BLaER1 treated with 17β-estradiol and CSF1 and Interleukin-3, amounts not matched to agents 10 nM and 100 nM (cell line): ENCODE results near the gene OSBP2.
A peak's percentile ranks its signal among the peaks of the same experiment; 100 is the strongest.

ENCODE experiments used
- H3K27ac ChIP-seq, 11 experiments: shearing (Covaris generic); formaldehyde crosslinking; 2 replicates each; pipeline ENCODE4 v1.8.1; 2022
- H3K27me3 ChIP-seq, 11 experiments: shearing (Covaris generic); formaldehyde crosslinking; 2 replicates each; pipeline ENCODE4 v1.8.1; 2022
- H3K36me3 ChIP-seq, 11 experiments: shearing (Covaris generic); formaldehyde crosslinking; 2 replicates each; pipeline ENCODE4 v1.8.1; 2022
- H3K4me1 ChIP-seq, 10 experiments: shearing (Covaris generic); formaldehyde crosslinking; 2 replicates each; pipeline ENCODE4 v1.8.1; 2022
- H3K4me2 ChIP-seq, 11 experiments: shearing (Covaris generic); formaldehyde crosslinking; 2 replicates each; pipeline ENCODE4 v1.8.1; 2022
- H3K4me3 ChIP-seq, 10 experiments: shearing (Covaris generic); formaldehyde crosslinking; 2 replicates each; pipeline ENCODE4 v1.8.1; 2022
- H3K9ac ChIP-seq, 11 experiments: shearing (Covaris generic); formaldehyde crosslinking; 2 replicates each; pipeline ENCODE4 v1.8.1; 2022
- H3K9me3 ChIP-seq, 11 experiments: shearing (Covaris generic); formaldehyde crosslinking; replicated peaks in 1 of 11; 2 replicates each; pipeline ENCODE4 v1.8.1; 2022
- H4K20me1 ChIP-seq, 11 experiments: shearing (Covaris generic); formaldehyde crosslinking; 2 replicates each; pipeline ENCODE4 v1.8.1; 2022
- Cebpa-rat ChIP-seq, 11 experiments: shearing (Covaris generic); IDR thresholded peaks; 2 replicates each; pipeline ENCODE4 v1.8.1; 2022

OSBP2 gene

DNA sequence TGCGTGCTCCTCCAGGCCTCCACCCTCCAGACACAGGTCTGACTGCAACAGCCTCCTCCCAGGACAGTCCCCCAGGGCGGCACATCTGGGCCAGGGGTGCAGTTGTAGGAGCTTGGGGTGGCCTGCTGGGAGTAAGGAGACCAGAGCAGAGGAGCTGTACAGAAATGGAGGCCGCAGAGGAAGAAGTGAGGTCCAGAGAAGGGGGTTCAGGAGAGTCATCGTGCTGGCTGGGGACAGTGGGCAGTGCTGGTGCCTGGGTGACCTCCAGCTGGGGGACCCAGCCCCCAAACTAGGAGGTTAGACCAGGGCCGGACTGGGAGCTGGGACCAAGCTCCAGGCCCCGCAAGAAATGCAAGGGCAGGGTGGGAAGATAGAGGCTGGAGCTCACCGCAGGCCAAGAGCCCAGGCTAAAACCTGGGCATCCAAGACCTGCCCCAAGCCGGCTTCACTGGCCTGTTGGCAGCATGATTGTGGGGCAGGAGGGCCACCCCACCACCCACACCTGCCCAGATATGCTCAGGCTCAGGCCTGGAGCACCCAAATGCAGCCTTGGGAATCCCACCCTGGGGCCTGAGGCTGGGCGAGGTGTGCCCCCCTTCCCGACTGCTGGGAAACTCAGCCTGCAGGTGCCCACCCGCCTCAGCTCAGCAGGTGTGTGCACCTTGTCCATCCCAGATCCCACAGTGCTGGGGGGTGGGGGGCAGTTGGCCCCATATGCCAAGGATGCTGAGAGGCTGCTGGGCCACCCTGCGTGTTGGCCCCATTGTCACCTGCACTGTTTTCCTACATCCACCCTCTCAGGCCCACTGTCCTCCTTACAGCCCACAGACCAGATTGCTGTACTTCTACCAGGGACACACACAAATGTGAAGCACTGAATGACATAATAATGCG is 177.0 kb downstream of the OSBP2 start:
- H3K36me3 ChIP-seq = no peaks in the 10 kb centered on the region
- H3K4me3 ChIP-seq = no peak overlapping the region
- no peak for TF ChIP-seq Cebpa-rat (IDR thresholded peaks at IDR 0.05)
- peaks cover 11 to 66% (median 39%) of the 10 kb centered on the region in 10 experiments for H3K4me1 ChIP-seq
- H3K9me3 ChIP-seq = no peaks in the 10 kb centered on the region
- no peaks in the 10 kb centered on the region for H3K27me3 ChIP-seq
- no peak overlapping the region; a peak in 1 of 22 replicates for H3K4me2 ChIP-seq
- no peak overlapping the region for H3K27ac ChIP-seq
- peaks cover 0 to 5% (median 0%) of the 10 kb centered on the region in 11 experiments; a peak in 1 of 22 replicates for H4K20me1 ChIP-seq
- H3K9ac ChIP-seq = no peak overlapping the region

DNA sequence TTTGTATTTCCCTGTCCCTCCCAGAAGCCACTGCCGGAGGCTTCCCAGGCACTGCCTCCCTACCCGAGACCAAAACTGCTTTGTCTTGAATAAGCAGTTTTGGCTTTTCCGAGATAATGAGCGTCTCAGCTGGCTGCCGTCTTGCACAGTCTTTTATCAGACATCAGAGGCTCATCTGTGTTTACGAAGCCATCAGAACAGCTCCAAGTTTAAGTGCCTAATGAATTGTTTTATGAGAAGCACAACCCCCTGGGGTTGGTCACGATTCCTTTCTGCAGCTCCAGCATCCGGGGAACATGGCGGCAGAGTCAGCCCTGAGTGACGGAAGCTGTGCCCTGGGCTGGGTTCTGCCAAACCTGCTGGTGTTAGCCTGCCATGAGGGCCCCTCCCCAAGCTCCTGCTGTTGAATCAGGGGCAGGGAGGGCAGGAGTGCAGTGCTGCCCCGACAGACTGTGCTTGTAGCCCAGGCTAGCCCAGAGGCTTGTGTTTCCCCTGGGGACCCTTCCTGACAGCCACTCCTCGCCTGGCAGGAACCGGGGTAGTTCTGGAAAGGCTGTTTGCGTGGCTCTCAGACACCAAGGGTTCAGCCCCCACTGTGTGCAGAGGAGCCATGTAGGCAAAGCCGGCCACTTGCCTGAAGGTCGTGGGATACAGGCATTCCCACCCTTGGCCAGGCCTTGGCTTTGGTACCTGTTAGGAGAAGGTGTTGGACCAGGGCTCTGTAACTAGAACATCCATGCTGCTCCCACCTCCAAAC is 177.8 kb downstream of the OSBP2 start:
- Histone ChIP-seq H3K27me3 (no peaks in the 10 kb centered on the region), H3K4me1 (peaks cover 11 to 66% (median 39%) of the 10 kb centered on the region in 10 experiments), H3K4me3 (no peak overlapping the region), H3K4me2 (no peak overlapping the region), H3K36me3 (no peaks in the 10 kb centered on the region), H4K20me1 (peaks cover 0 to 6% (median 0%) of the 10 kb centered on the region in 11 experiments; a peak in 1 of 22 replicates), H3K9ac (no peak overlapping the region), H3K9me3 (no peaks in the 10 kb centered on the region), H3K27ac (no peak overlapping the region)
- no peak for TF ChIP-seq Cebpa-rat (IDR thresholded peaks at IDR 0.05)

DNA sequence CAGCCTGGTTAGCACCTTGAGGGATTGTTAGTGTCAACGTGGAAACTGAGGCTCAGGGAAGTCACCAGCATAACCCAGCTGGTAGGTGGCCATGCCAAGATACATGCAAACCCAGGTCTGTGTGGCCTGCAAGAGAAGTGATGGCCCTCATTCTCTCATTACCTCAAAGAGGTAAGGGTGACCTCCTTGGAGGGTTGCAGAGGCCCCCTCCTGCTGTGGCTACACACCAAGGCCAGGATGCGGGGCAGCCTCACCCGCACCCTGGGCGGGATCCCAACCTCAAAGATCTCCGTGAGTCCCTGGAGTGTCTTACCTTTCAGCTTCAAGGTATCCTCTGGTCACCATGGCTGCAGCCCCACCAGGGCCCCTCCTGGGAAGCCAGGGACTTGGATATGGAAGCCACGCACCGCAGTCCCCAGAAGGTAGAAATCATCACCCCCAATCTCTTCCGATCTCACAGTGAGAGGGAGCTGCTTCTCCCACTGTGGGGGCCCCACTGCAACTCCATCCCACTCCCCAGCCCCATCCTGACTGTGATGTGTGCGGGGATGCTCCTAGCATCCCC is 178.5 kb downstream of the OSBP2 start:
- TF ChIP-seq Cebpa-rat (IDR thresholded peaks at IDR 0.05) = no peak

DNA sequence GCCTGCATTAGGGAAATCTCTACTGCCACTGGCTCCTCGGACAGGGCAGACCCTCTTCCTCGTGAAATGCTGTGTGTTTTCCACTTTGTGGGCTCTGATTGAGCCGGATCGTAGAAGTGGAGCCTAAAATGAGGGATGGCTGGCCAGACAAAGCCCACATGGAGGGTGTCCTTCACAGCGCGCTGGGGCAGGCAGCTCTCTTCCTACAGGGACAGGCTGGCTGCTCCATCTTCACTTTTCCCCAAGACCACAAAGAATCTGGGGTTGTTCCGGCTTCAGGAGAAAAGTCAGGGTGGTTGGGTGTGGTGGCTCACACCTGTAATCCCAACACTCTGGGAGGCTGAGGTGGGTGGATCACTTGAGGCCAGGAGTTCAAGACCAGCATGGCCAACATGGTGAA is 179.0 kb downstream of the OSBP2 start:
- Histone ChIP-seq H3K4me2 (no peak overlapping the region), H3K4me1 (peaks cover 7 to 66% (median 39%) of the 10 kb centered on the region in 10 experiments), H3K36me3 (no peaks in the 10 kb centered on the region), H3K27me3 (no peaks in the 10 kb centered on the region), H3K9me3 (no peaks in the 10 kb centered on the region), H3K27ac (no peak overlapping the region), H3K4me3 (no peak overlapping the region), H3K9ac (no peak overlapping the region), H4K20me1 (peaks cover 0 to 13% (median 0%) of the 10 kb centered on the region in 11 experiments; a peak in 1 of 22 replicates)
- no peak for TF ChIP-seq Cebpa-rat (IDR thresholded peaks at IDR 0.05)

More for the DNA sequence above, 178.5 kb downstream of the OSBP2 start:
- Histone ChIP-seq H3K4me3 (no peak overlapping the region), H3K4me1 (peaks cover 11 to 66% (median 39%) of the 10 kb centered on the region in 10 experiments), H3K4me2 (no peak overlapping the region), H3K27ac (no peak overlapping the region), H3K9me3 (no peaks in the 10 kb centered on the region), H3K36me3 (no peaks in the 10 kb centered on the region), H4K20me1 (peaks cover 0 to 13% (median 0%) of the 10 kb centered on the region in 11 experiments; a peak in 1 of 22 replicates), H3K9ac (no peak overlapping the region), H3K27me3 (no peaks in the 10 kb centered on the region)

DNA sequence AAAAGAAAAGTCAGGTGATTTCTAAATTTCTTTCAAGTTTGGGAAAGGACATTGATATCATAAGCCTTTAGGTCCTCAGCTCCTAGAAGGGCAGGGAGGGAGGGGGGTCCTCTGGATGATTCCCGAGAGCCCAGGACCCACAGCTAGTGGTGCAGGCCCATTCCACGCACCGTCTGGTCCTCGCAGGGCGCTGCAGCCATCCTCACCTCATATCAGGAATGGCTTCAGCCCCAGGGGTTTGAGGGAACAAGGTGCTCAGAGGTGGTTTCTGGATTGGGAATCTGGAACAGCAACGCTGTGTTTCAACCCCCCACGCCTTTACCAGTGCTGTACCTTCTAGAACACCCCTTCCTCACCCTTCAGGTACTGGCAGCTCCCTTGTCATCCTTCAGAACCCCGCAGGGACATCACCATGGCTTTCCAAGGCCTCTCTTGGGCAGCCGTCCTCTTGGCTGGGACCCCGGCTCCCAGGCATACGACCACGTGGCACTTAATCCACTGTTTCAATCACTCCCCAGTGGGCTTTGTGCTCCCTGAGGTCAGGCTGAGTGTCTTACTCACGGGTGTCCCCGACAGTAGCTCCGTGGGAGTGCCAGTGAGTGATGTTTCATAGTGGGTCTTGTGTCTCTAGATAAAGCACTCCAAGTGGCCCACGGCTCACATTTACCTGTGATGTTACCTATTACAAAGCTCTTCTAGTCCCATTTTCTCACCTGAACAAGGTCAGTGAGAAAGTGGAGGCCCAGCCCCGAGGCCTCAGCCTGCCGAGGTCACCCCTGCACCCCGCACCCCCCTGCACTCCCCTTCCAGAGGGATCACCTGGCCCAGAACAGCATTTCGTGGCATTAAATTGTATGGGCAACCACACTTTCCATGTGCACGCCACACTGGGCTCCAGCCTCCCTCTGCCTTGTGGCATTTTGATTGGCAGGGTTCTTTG is 180.0 kb downstream of the OSBP2 start:
- Histone ChIP-seq H3K4me1 (peaks cover 5 to 66% (median 40%) of the 10 kb centered on the region in 10 experiments; a peak in 19 of 20 replicates), H4K20me1 (peaks cover 0 to 13% (median 0%) of the 10 kb centered on the region in 11 experiments; a peak in 1 of 22 replicates), H3K27me3 (no peaks in the 10 kb centered on the region), H3K27ac (no peak overlapping the region), H3K9me3 (no peaks in the 10 kb centered on the region), H3K4me3 (no peak overlapping the region), H3K9ac (no peak overlapping the region), H3K36me3 (no peaks in the 10 kb centered on the region), H3K4me2 (no peak overlapping the region)
- TF ChIP-seq Cebpa-rat (IDR thresholded peaks at IDR 0.05) = no peak

GRCh38 chr22:30875481-30876215 is 181.0 kb downstream of the OSBP2 start:
- no peak overlapping the region for H3K4me3 ChIP-seq
- H4K20me1 ChIP-seq = peaks cover 0 to 13% (median 0%) of the 10 kb centered on the region in 11 experiments; a peak in 2 of 22 replicates
- TF ChIP-seq Cebpa-rat (IDR thresholded peaks at IDR 0.05) = no peak
- H3K4me1 ChIP-seq = peaks cover 5 to 66% (median 50%) of the 10 kb centered on the region in 10 experiments; a peak in 19 of 20 replicates
- H3K9ac ChIP-seq = no peak overlapping the region
- H3K36me3 ChIP-seq = no peaks in the 10 kb centered on the region
- no peaks in the 10 kb centered on the region for H3K27me3 ChIP-seq
- no peak overlapping the region for H3K27ac ChIP-seq
- H3K4me2 ChIP-seq = peak overlapping the region in 8 of 11 experiments; percentile 71 to 98 (median 84); a peak in 13 of 22 replicates
- H3K9me3 ChIP-seq = no peaks in the 10 kb centered on the region

- no peak overlapping the region for H3K4me3 ChIP-seq
- no peaks in the 10 kb centered on the region for H3K27me3 ChIP-seq
- no peaks in the 10 kb centered on the region for H3K36me3 ChIP-seq
- TF ChIP-seq Cebpa-rat (IDR thresholded peaks at IDR 0.05) = no peak
- peak overlapping the region in 1 of 11 experiments; percentile 22; a peak in 1 of 22 replicates for H3K27ac ChIP-seq
- H3K9me3 ChIP-seq = no peaks in the 10 kb centered on the region
- H3K9ac ChIP-seq = 0 out of 22 replicates have a peak overlapping the region, but pooled peaks of 2 of the 11 experiments have one; percentile 7 to 37
- peaks cover 0 to 13% (median 0%) of the 10 kb centered on the region in 11 experiments; a peak in 2 of 22 replicates for H4K20me1 ChIP-seq
- H3K4me2 ChIP-seq = peak overlapping the region in 9 of 11 experiments; percentile 7 to 98 (median 80); a peak in 15 of 22 replicates
- H3K4me1 ChIP-seq = peaks cover 5 to 68% (median 55%) of the 10 kb centered on the region in 10 experiments; a peak in 19 of 20 replicates
These were observed 181.6 kb downstream of the OSBP2 start for GRCh38 chr22:30876221-30876751.
